GM18502 (cell line): ENCODE measurements around the gene DENND6A.

Source experiments
- ATAC-seq: cut with Tn5 transposase; IDR thresholded peaks from one replicate; pipeline ENCODE4 v1.9.1; 2021; ENCODE audit warnings: mild to moderate bottlenecking; ENCODE audit not compliant: unreplicated experiment, poor library complexity

DENND6A gene

DNA sequence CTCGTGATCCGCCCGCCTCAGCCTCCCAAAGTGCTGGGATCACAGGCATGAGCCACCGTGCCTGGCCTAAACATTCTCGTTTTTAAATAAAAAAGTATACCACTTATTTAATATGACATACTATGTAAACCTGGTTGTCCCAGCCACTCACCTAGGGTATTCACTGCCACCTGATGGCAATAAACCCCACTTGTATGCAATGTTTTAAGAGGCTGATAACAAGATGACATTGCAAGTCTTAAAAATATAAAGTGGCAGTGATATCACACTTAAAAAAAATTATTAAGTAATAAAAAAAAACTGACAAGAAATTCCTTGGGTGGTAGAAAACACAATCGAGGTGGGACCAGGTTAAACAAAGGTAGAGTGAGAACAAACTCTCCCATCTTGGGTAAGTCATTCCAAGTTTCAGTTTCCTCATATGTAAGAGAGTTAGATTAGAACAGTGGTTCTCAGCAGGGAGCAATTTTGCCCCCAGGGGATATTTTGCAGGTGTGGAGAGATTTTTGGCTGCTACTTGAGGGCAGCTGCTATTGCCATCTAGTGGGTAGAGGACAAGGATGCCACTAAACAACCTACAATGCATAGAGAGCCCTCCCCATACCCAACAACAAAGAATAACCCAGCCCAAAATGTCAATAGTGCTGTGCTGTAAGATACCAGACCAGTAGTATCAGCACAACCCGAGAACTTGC is 110.3 kb downstream of the DENND6A start:
- no peak for ATAC-seq

DNA sequence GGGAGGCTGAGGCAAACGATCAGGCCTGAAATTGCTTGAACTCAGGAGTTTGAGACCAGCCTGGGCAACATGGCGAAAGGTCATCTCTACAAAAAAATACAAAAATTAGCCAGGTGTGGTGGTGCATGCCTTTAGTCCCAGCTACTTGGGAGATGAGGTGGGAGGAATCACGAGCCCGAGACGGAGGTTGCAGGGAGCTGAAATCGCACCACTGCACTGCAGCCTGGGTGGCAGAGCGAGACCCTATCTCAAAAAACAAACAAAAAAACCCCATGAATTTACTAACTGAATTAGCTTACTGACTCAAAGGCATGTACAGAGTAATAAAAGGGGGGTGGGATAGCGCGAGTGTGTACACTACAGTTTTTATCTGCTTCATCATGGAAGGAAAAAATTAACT is 115.1 kb downstream of the DENND6A start:
- no peak for ATAC-seq

DNA sequence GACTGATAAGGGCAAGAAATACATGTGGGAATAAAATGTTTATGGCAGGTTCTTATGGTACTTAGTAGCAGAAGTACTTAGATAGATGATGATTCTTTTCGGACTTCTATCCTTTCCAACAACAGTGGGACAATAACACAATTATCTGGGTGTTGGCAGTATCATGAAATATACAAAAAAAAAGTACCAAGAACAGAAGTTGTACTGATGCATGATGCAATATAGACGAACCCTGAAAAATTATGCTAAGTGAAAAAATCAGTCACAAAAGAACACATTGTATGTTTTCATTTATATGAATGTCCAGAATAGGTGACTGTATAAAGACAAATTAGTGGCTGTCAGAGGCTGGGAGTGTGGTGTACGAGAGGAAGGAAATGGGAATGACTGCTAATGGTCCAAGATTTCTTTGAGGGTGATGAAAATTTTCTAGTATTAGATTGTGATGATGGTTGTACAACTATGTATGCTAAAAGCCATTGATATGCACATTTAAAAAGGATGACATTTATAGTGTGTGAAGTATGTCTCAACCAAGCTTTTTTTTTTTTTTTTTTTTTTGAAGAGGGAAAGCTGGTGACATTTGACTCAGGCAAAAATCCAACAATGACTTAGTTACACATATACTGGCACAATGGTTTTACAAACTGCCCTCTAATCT is 116.8 kb downstream of the DENND6A start:
- ATAC-seq: no peak
